CD4-positive, alpha-beta T cell (primary cell): ENCODE data around the gene REEP1. TPM values are rescaled to one million over a fixed set of nuclear protein-coding genes. Genes with fewer than 3 reads are reported as not detected.
"Not testable (repeated sequence)": the region's sequence is repeated elsewhere in the genome, so short reads cannot be mapped to it uniquely, and the experiment has no call there.

ENCODE experiments used
- ATAC-seq: fragments of 200-7000 bp; cut with Tn5 transposase; one replicate; pipeline ENCODE4 v1.10.0; 2022; ENCODE audit warnings: mild to moderate bottlenecking; ENCODE audit not compliant: poor library complexity
- CTCF ChIA-PET: fragments of 350-600 bp; sonication (Branson Sonifier 250); formaldehyde crosslinking; loops from one replicate; lab custom pipeline; 2021; ENCODE audit warnings: antibody characterized with exemption, inconsistent platforms; lab: Charles Lee
- POLR2A ChIA-PET: fragments of 350-600 bp; sonication (Branson Sonifier 250); formaldehyde crosslinking; loops from one replicate; lab custom pipeline; 2021; ENCODE audit warnings: antibody characterized with exemption, inconsistent platforms; lab: Charles Lee
- DNase-seq, 14 experiments: peaks; one replicate each; pipeline ENCODE4 v3.0.0-alpha.2; 2013 to 2020; ENCODE audit warnings: mixed read lengths in 2 of 14
- H3K27ac ChIP-seq, 2 donors: one replicate each; pipeline versions ENCODE4 v1.5.1 to v1.7.0; 2013; ENCODE audit warnings: low read length in 2 of 2, low read depth in 1 of 2, mild to moderate bottlenecking in 1 of 2
- H3K27me3 ChIP-seq, 2 experiments: 1 replicate in 1 of 2; 2 replicates in 1 of 2; pipeline versions ENCODE4 v1.6.1 to v1.7.0; 2013; ENCODE audit warnings: low read length in 2 of 2, control low read depth in 1 of 2, mild to moderate bottlenecking in 1 of 2, moderate library complexity in 1 of 2; ENCODE audit not compliant: insufficient read depth in 2 of 2, control insufficient read depth in 1 of 2
- H3K36me3 ChIP-seq: one replicate; pipeline ENCODE4 v1.6.1; 2013; ENCODE audit warnings: low read length, control low read depth; ENCODE audit not compliant: insufficient read depth
- H3K4me1 ChIP-seq: one replicate; pipeline ENCODE4 v1.6.1; 2013; ENCODE audit warnings: low read length, control low read depth; ENCODE audit not compliant: insufficient read depth
- H3K4me3 ChIP-seq: one replicate; pipeline ENCODE4 v1.5.1; 2013; ENCODE audit warnings: mild to moderate bottlenecking, low read length, moderate library complexity
- H3K9me3 ChIP-seq, 2 experiments: 1 replicate in 1 of 2; 2 replicates in 1 of 2; pipeline versions ENCODE4 v1.6.1 to v1.7.0; 2013; ENCODE audit warnings: low read length in 2 of 2, mild to moderate bottlenecking in 2 of 2, control low read depth in 1 of 2, moderate library complexity in 1 of 2; ENCODE audit not compliant: control insufficient read depth in 1 of 2, insufficient read depth in 1 of 2
- H3K27ac Mint-ChIP-seq: one replicate; pipeline ENCODE4 v1.8.0; 2020; ENCODE audit warnings: mixed read lengths
- H3K27me3 Mint-ChIP-seq: one replicate; pipeline ENCODE4 v1.8.0; 2021; ENCODE audit warnings: mixed read lengths
- H3K36me3 Mint-ChIP-seq: one replicate; pipeline ENCODE4 v1.8.0; 2021; ENCODE audit warnings: low read depth, mixed read lengths
- H3K4me1 Mint-ChIP-seq: one replicate; pipeline ENCODE4 v1.8.0; 2021; ENCODE audit warnings: low read depth, mixed read lengths
- H3K4me3 Mint-ChIP-seq: one replicate; pipeline ENCODE4 v1.8.0; 2020; ENCODE audit warnings: mild to moderate bottlenecking, mixed read lengths
- H3K9me3 Mint-ChIP-seq: one replicate; pipeline ENCODE4 v1.8.0; 2020; ENCODE audit warnings: mixed read lengths
- CTCF ChIP-seq: fragments of 200-600 bp; IDR thresholded peaks from one replicate; pipeline ENCODE4 v1.8.0; 2022; ENCODE audit warnings: antibody characterized with exemption, mild to moderate bottlenecking
- intact Hi-C, 2 experiments: fragments of 100-400 bp; cut with DNase I in 1 of 2; cut with micrococcal nuclease in 1 of 2; formaldehyde crosslinking; loops; one replicate each; pipeline versions ENCODE4 v1.15.1 to v1.9.0; 2023 to 2025; cut with DNase I, micrococcal nuclease
- total RNA-seq, 174 experiments: library from RNA in 2 of 174; stranded (reverse) in 2 of 174; gene quantifications; one replicate each; pipeline ENCODE4 v1.2.3 and lab custom pipeline; 2021 to 2026

REEP1 gene
- total RNA-seq, 2 experiments from 2014 or later, result not detected

- TF ChIP-seq CTCF, result no peak
- Histone ChIP-seq H3K4me1 (peaks cover 11% of the 10 kb centered on the region), H3K9me3 (no peaks in the 10 kb centered on the region), H3K27me3 (no peaks in the 10 kb centered on the region), H3K4me3 (no peak overlapping the region), H3K27ac (no peak overlapping the region), H3K36me3 (no peaks in the 10 kb centered on the region)
- Mint-ChIP-seq H3K9me3 (no peaks in the 10 kb centered on the region), H3K4me1 (peaks cover 7% of the 10 kb centered on the region), H3K36me3 (no peaks in the 10 kb centered on the region), H3K27me3 (no peaks in the 10 kb centered on the region), H3K4me3 (no peak overlapping the region), H3K27ac (no peak overlapping the region)
- DNase-seq, result no peak
- intact Hi-C loops, result loop anchor here in 1 of 2 experiments (10.0 kb wide), 1 partner anchor 216 kb away; the partner anchor contains the start of gene KDM3A
- ATAC-seq, result no peak
- CTCF ChIA-PET, result no interaction called here
- POLR2A ChIA-PET, result no interaction called here
Observed at GRCh38 chr2:86229221-86229620, 108.2 kb downstream of the REEP1 start.

GRCh38 chr2:86228574-86228973, 108.9 kb downstream of the REEP1 start:
- H3K4me3 Mint-ChIP-seq, CTCF ChIA-PET, DNase-seq: not testable (repeated sequence)

GRCh38 chr2:86227685-86228084, 109.7 kb downstream of the REEP1 start:
- DNase-seq (no peak), ATAC-seq (no peak)
- intact Hi-C loops, result loop anchor here in 1 of 2 experiments (10.0 kb wide), 1 partner anchor 217 kb away; the partner anchor contains the start of gene KDM3A
- Mint-ChIP-seq H3K4me3 (no peak overlapping the region), H3K9me3 (no peaks in the 10 kb centered on the region), H3K27ac (no peak overlapping the region), H3K4me1 (peaks cover 14% of the 10 kb centered on the region), H3K36me3 (no peaks in the 10 kb centered on the region), H3K27me3 (no peaks in the 10 kb centered on the region)
- ChIA-PET POLR2A (no interaction called here), CTCF (no interaction called here)
- H3K36me3 ChIP-seq, result no peaks in the 10 kb centered on the region
- no peaks in the 10 kb centered on the region for H3K27me3 ChIP-seq
- no peaks in the 10 kb centered on the region for H3K9me3 ChIP-seq
- peaks cover 11% of the 10 kb centered on the region for H3K4me1 ChIP-seq
- no peak overlapping the region for H3K27ac ChIP-seq
- H3K4me3 ChIP-seq, result no peak overlapping the region
- TF ChIP-seq CTCF, result no peak

More at GRCh38 chr2:86228574-86228973, 108.9 kb downstream of the REEP1 start:
- H3K4me3 ChIP-seq, ATAC-seq, H3K36me3 ChIP-seq, H3K27me3 Mint-ChIP-seq, H3K36me3 Mint-ChIP-seq, H3K9me3 Mint-ChIP-seq, POLR2A ChIA-PET, H3K27ac Mint-ChIP-seq, H3K9me3 ChIP-seq, H3K27me3 ChIP-seq, H3K27ac ChIP-seq: not testable (repeated sequence)
- intact Hi-C loops, result loop anchor here in 1 of 2 experiments (10.0 kb wide), 1 partner anchor 216 kb away; the partner anchor contains the start of gene KDM3A
- H3K4me1 ChIP-seq, result peaks cover 11% of the 10 kb centered on the region
- H3K4me1 Mint-ChIP-seq, result peaks cover 12% of the 10 kb centered on the region
